GM21576 (cell line): ENCODE data around the gene C12orf75.
"Not testable (repeated sequence)": the region's sequence is repeated elsewhere in the genome, so short reads cannot be mapped to it uniquely, and the experiment has no call there.

Experiments
- ATAC-seq: cut with Tn5 transposase; IDR thresholded peaks from one replicate; pipeline ENCODE4 v1.9.1; 2021; ENCODE audit warnings: mild to moderate bottlenecking, moderate library complexity; ENCODE audit not compliant: unreplicated experiment

Gene C12orf75

GRCh38 chr12:105368047-105368646, 37.7 kb downstream of the C12orf75 start:
- no peak for ATAC-seq

GRCh38 chr12:105369014-105369413, 38.5 kb downstream of the C12orf75 start:
- ATAC-seq, result no peak

GRCh38 chr12:105374303-105374702, 43.8 kb downstream of the C12orf75 start:
- no peak for ATAC-seq

- no peak for ATAC-seq
Observed at GRCh38 chr12:105377077-105377476, 46.6 kb downstream of the C12orf75 start.

GRCh38 chr12:105378911-105379310, 48.4 kb downstream of the C12orf75 start:
- ATAC-seq, result no peak

- no peak for ATAC-seq
Observed at GRCh38 chr12:105382771-105383622, 52.5 kb downstream of the C12orf75 start.

- ATAC-seq, result no peak
Observed at GRCh38 chr12:105384220-105384619, 53.7 kb downstream of the C12orf75 start.

GRCh38 chr12:105384916-105385535, 54.5 kb downstream of the C12orf75 start:
- no peak for ATAC-seq

GRCh38 chr12:105386431-105386830, 55.9 kb downstream of the C12orf75 start:
- ATAC-seq, result no peak

GRCh38 chr12:105391231-105391630, 60.7 kb downstream of the C12orf75 start:
- no peak for ATAC-seq

GRCh38 chr12:105393587-105393986, 63.1 kb downstream of the C12orf75 start:
- no peak for ATAC-seq

GRCh38 chr12:105396024-105396423, 65.5 kb downstream of the C12orf75 start:
- no peak for ATAC-seq

- ATAC-seq, result no peak
Observed at GRCh38 chr12:105396983-105397382, 66.5 kb downstream of the C12orf75 start.

- no peak for ATAC-seq
Observed at GRCh38 chr12:105398930-105399329, 68.4 kb downstream of the C12orf75 start.

GRCh38 chr12:105399428-105400081, 69.1 kb downstream of the C12orf75 start:
- no peak for ATAC-seq

GRCh38 chr12:105400227-105400626, 69.7 kb downstream of the C12orf75 start:
- ATAC-seq, result no peak

GRCh38 chr12:105401198-105401597, 70.7 kb downstream of the C12orf75 start:
- no peak for ATAC-seq

- ATAC-seq, result no peak
Observed at GRCh38 chr12:105402366-105402765, 71.9 kb downstream of the C12orf75 start.

- no peak for ATAC-seq
Observed at GRCh38 chr12:105403095-105403494, 72.6 kb downstream of the C12orf75 start.

GRCh38 chr12:105404134-105404533, 73.6 kb downstream of the C12orf75 start:
- ATAC-seq, result not testable (repeated sequence)

- no peak for ATAC-seq
Observed at GRCh38 chr12:105406497-105406896, 76.0 kb downstream of the C12orf75 start.
